Prostate gland (tissue), 2 donors: ENCODE measurements around the gene NUP210. TPM values are rescaled to one million over a fixed set of nuclear protein-coding genes. Genes with fewer than 3 reads are reported as not detected.

Experiments
- DNase-seq: peaks from one replicate; pipeline ENCODE4 v3.0.0-alpha.2; 2019; ENCODE audit warnings: low spot score
- H3K27ac ChIP-seq, 2 donors: fragments of 200-600 bp; sonication (generic); 2 replicates each; pipeline ENCODE4 v1.5.1; 2017 to 2019
- H3K27me3 ChIP-seq: fragments of 200-600 bp; sonication (generic); replicated peaks from 2 replicates; pipeline ENCODE4 v1.5.1; 2019; ENCODE audit not compliant: insufficient read depth
- H3K36me3 ChIP-seq, 2 donors: fragments of 200-600 bp; sonication (generic); 1 replicate in 1 of 2; 2 replicates in 1 of 2; pipeline versions ENCODE4 v1.5.1 to v1.8.1; 2017 to 2019
- H3K4me1 ChIP-seq: fragments of 200-600 bp; sonication (generic); replicated peaks from 2 replicates; pipeline ENCODE4 v1.5.1; 2019
- H3K4me3 ChIP-seq, 2 donors: fragments of 200-600 bp; sonication (generic); 2 replicates each; pipeline ENCODE4 v1.5.1; 2017 to 2019
- H3K9me3 ChIP-seq: fragments of 200-600 bp; sonication (generic); 2 replicates; pipeline ENCODE4 v1.5.1; 2017
- POLR2A ChIP-seq: fragments of 450-650 bp; IDR thresholded peaks from one replicate; pipeline ENCODE4 v1.6.1; 2016; ENCODE audit warnings: antibody characterized with exemption, mild to moderate bottlenecking
- POLR2AphosphoS5 ChIP-seq: sonication (generic); formaldehyde crosslinking; IDR thresholded peaks from one replicate; pipeline ENCODE4 v1.6.1; 2017; ENCODE audit warnings: antibody characterized with exemption
- WGBS: methylation state at CpG from one replicate; pipeline ENCODE4 v1.1.5; 2018; 5-methylcytosine and 5-hydroxymethylcytosine counted together
- intact Hi-C: fragments of 100-400 bp; cut with DNase I; formaldehyde crosslinking; loops from one replicate; pipeline ENCODE4 v1.14.2; 2022
- total RNA-seq, 2 donors: library from RNA; depleted of rRNA; stranded (reverse); fragments of >200 nt; gene quantifications; one replicate each; pipeline ENCODE4 v1.1.0, GENCODE V29; 2016
- TF ChIP-seq, protein P1 (sequence below), 4 experiments: fragments of 200-600 bp in 2 of 4; fragments of 450-650 bp in 2 of 4; sonication (generic) in 2 of 4; IDR thresholded peaks; 1 replicate in 3 of 4; 2 replicates in 1 of 4; pipeline ENCODE4 v1.5.1; 2016 to 2019; ENCODE audit warnings: antibody characterized with exemption in 4 of 4, mild to moderate bottlenecking in 2 of 4, moderate library complexity in 2 of 4

Gene NUP210
- total RNA-seq, 2 donors from 2014 or later, result 10.6 to 31.2 TPM

GRCh38 chr3:13345772-13346171, 74.3 kb downstream of the NUP210 start:
- no peaks in the 10 kb centered on the region for H3K4me1 ChIP-seq
- no peak overlapping the region for H3K27ac ChIP-seq
- intact Hi-C loops, result no loop called here
- no peak for DNase-seq
- no peak overlapping the region for H3K4me3 ChIP-seq
- H3K9me3 ChIP-seq, result no peaks in the 10 kb centered on the region
- 86% methylated on average over 6 of the region's 6 CpGs for WGBS
- no peaks in the 10 kb centered on the region for H3K27me3 ChIP-seq
- H3K36me3 ChIP-seq, result no peaks in the 10 kb centered on the region
- TF ChIP-seq POLR2A (no peak), POLR2AphosphoS5 (no peak)
- TF ChIP-seq, protein P1, sequence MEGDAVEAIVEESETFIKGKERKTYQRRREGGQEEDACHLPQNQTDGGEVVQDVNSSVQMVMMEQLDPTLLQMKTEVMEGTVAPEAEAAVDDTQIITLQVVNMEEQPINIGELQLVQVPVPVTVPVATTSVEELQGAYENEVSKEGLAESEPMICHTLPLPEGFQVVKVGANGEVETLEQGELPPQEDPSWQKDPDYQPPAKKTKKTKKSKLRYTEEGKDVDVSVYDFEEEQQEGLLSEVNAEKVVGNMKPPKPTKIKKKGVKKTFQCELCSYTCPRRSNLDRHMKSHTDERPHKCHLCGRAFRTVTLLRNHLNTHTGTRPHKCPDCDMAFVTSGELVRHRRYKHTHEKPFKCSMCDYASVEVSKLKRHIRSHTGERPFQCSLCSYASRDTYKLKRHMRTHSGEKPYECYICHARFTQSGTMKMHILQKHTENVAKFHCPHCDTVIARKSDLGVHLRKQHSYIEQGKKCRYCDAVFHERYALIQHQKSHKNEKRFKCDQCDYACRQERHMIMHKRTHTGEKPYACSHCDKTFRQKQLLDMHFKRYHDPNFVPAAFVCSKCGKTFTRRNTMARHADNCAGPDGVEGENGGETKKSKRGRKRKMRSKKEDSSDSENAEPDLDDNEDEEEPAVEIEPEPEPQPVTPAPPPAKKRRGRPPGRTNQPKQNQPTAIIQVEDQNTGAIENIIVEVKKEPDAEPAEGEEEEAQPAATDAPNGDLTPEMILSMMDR (IDR thresholded peaks at IDR 0.05), result no peak

- DNase-seq, result no peak
- WGBS, result 96% methylated on average over 8 of the region's 8 CpGs
- intact Hi-C loops, result no loop called here
Measured at GRCh38 chr3:13345284-13345683, 74.8 kb downstream of the NUP210 start.

GRCh38 chr3:13344663-13345062, 75.5 kb downstream of the NUP210 start:
- Histone ChIP-seq H3K36me3 (no peaks in the 10 kb centered on the region), H3K9me3 (no peaks in the 10 kb centered on the region), H3K4me3 (no peak overlapping the region), H3K4me1 (no peaks in the 10 kb centered on the region), H3K27ac (no peak overlapping the region), H3K27me3 (no peaks in the 10 kb centered on the region)
- no peak for DNase-seq
- no peak for TF ChIP-seq POLR2A
- TF ChIP-seq, protein P1 (IDR thresholded peaks at IDR 0.05), result no peak
- TF ChIP-seq POLR2AphosphoS5, result no peak
- intact Hi-C loops, result no loop called here
- WGBS, result 91% methylated on average over 9 of the region's 9 CpGs

More at GRCh38 chr3:13345284-13345683, 74.8 kb downstream of the NUP210 start:
- no peaks in the 10 kb centered on the region for H3K27me3 ChIP-seq
- H3K4me1 ChIP-seq, result no peaks in the 10 kb centered on the region
- TF ChIP-seq POLR2A (no peak), POLR2AphosphoS5 (no peak)
- TF ChIP-seq, protein P1 (IDR thresholded peaks at IDR 0.05), result no peak
- no peak overlapping the region for H3K4me3 ChIP-seq
- H3K9me3 ChIP-seq, result no peaks in the 10 kb centered on the region
- H3K27ac ChIP-seq, result no peak overlapping the region
- no peaks in the 10 kb centered on the region for H3K36me3 ChIP-seq

GRCh38 chr3:13343601-13344000, 76.5 kb downstream of the NUP210 start:
- no peaks in the 10 kb centered on the region for H3K4me1 ChIP-seq
- 89% methylated on average over 6 of the region's 6 CpGs for WGBS
- no peaks in the 10 kb centered on the region for H3K27me3 ChIP-seq
- no peaks in the 10 kb centered on the region for H3K9me3 ChIP-seq
- no peak overlapping the region for H3K4me3 ChIP-seq
- DNase-seq, result no peak
- no peaks in the 10 kb centered on the region for H3K36me3 ChIP-seq
- intact Hi-C loops, result no loop called here
- no peak overlapping the region for H3K27ac ChIP-seq
- TF ChIP-seq, protein P1 (IDR thresholded peaks at IDR 0.05), result no peak
- no peak for TF ChIP-seq POLR2AphosphoS5
- TF ChIP-seq POLR2A, result no peak

- no peak overlapping the region for H3K27ac ChIP-seq
- TF ChIP-seq, protein P1 (IDR thresholded peaks at IDR 0.05), result no peak
- TF ChIP-seq POLR2A (no peak), POLR2AphosphoS5 (no peak)
- no peaks in the 10 kb centered on the region for H3K4me1 ChIP-seq
- H3K9me3 ChIP-seq, result no peaks in the 10 kb centered on the region
- H3K36me3 ChIP-seq, result no peaks in the 10 kb centered on the region
- H3K27me3 ChIP-seq, result no peaks in the 10 kb centered on the region
- 83% methylated on average over 7 of the region's 7 CpGs for WGBS
- H3K4me3 ChIP-seq, result no peak overlapping the region
- no peak for DNase-seq
- intact Hi-C loops, result no loop called here
Measured at GRCh38 chr3:13341229-13341905, 78.8 kb downstream of the NUP210 start.
